Measurements from ENCODE around the gene NHP2. TPM values are rescaled to one million over a fixed set of nuclear protein-coding genes. Genes with fewer than 3 reads are reported as not detected.
A peak's percentile ranks its signal among the peaks of the same experiment; 100 is the strongest.

NHP2 gene
- total and polyA plus RNA-seq, 9 of the 15 experiments (the other 6 are each of a cell fraction or from before 2014, with no cell fraction given): 52.8 to 622 (median 144) TPM

- Histone ChIP-seq H3K4me1 (replicated peaks in 1 of 2; ENCODE audit: control insufficient read depth in 2 of 2, insufficient read depth in 2 of 2, low read length in 2 of 2) (peaks cover 31 to 47% of the 10 kb centered on the region in 2 experiments; a peak in 4 of 5 replicates), H2AFZ (ENCODE audit: low read depth, low read length) (peak within 1 kb of the TSS; percentile 85), H3K9me3 (replicated peaks; ENCODE audit: control insufficient read depth, insufficient read depth, low read depth, low read length) (no peaks in the 10 kb centered on the region), H3K4me3 (peak within 1 kb of the TSS; percentile 66), H4K20me1 (replicated peaks; ENCODE audit: control insufficient read depth, insufficient read depth, low read length) (peaks cover 9% of the 10 kb centered on the region; the same call in 1 of the 2 replicates), H3K27ac (ENCODE audit: extremely low read depth, low read depth, low read length) (peak within 1 kb of the TSS; percentile 60), H3K27me3 (ENCODE audit: control insufficient read depth in 2 of 2, insufficient read depth in 2 of 2, low read length in 2 of 2) (no peaks in the 10 kb centered on the region), H3K36me3 (ENCODE audit: control insufficient read depth, insufficient read depth, low read length) (no peaks in the 10 kb centered on the region), H3K4me2 (ENCODE audit: insufficient read depth, low read length) (peak within 1 kb of the TSS; percentile 86), H3K9me1 (ENCODE audit: control insufficient read depth, insufficient read depth, low read length) (peaks cover 3% of the 10 kb centered on the region), H3K79me2 (ENCODE audit: control insufficient read depth, insufficient read depth, low read length) (peaks cover 44% of the 10 kb centered on the region), H3K9ac (ENCODE audit: insufficient read depth in 1 of 2, low read depth in 2 of 2, low read length in 2 of 2) (peak within 1 kb of the TSS; percentile 70 to 96)
- DNase-seq (ENCODE audit: extremely low read depth in 1 of 4, low spot score in 3 of 4) (peak; percentile 90 to 98 (median 97)), FAIRE-seq (peak; percentile 67), ATAC-seq (peak; percentile 92)
- CTCF ChIA-PET (ENCODE audit: low intra/inter-chr PET ratio): interaction anchor here (0.7 kb wide), 1 partner anchor 107 kb away, joined by 3 read pairs; no protein-coding TSS in a partner anchor
- intact Hi-C loops (cut with micrococcal nuclease): loop anchor here (1.0 to 5.0 kb wide), 3 partner anchors 14 to 39 kb away; partner anchors contain the start of genes NHP2 and RMND5B
- BruUV-seq (replicated peaks): no TSS peak
- POLR2A ChIA-PET: interaction anchor here (1.0 to 1.8 kb wide), 3 partner anchors 11 to 16 kb away, joined by 3 to 5 read pairs (median 4); no protein-coding TSS in a partner anchor
- 3% methylated on average over 27 of the region's 96 CpGs for WGBS (ENCODE audit: insufficient coverage, low coverage, missing lambda C conversion rate)
- in situ Hi-C loops (cut with MboI): no loop called here
- TF ChIP-seq ELF1 (tag; IDR thresholded peaks at IDR 0.05): 0 out of 2 replicates have a peak, but pooled peaks have one; percentile 34
- no peak for TF ChIP-seq CC2D1A (IDR thresholded peaks at IDR 0.05)
- TF ChIP-seq ARID4B (CRISPR knock-in tag; IDR thresholded peaks at IDR 0.05): peak; percentile 89
- no peak for TF ChIP-seq ZNF3 (CRISPR knock-in tag; IDR thresholded peaks at IDR 0.05)
- TF ChIP-seq ZFPM2 (CRISPR knock-in tag; IDR thresholded peaks at IDR 0.05): no peak
- no peak for TF ChIP-seq SREBF1 (IDR thresholded peaks at IDR 0.05; ENCODE audit: borderline replicate concordance, low read depth, low read length)
- TF ChIP-seq PHB2 (IDR thresholded peaks at IDR 0.05; ENCODE audit: low read depth): no peak
- TF ChIP-seq CEBPB (tag; IDR thresholded peaks at IDR 0.05): no peak
- peak; percentile 95 for TF ChIP-seq CTCFL (IDR thresholded peaks at IDR 0.05; ENCODE audit: borderline replicate concordance, insufficient read depth, low read depth, low read length, poor library complexity, severe bottlenecking)
- no peak for TF ChIP-seq DACH1 (IDR thresholded peaks at IDR 0.05; ENCODE audit: partially characterized antibody)
- peak; percentile 74 for TF ChIP-seq FOXP1 (CRISPR knock-in tag; IDR thresholded peaks at IDR 0.05)
- peak in 1 of 2 experiments; percentile 55; a peak in 2 of 4 replicates for TF ChIP-seq ZNF639 (CRISPR knock-in tag; conservative IDR thresholded peaks at IDR 0.05 in 1 of 2, IDR thresholded peaks at IDR 0.05 in 1 of 2)
Observed at GRCh38 chr5:178113141-178113787, 40.4 kb downstream of the NHP2 start, which contains the start of gene N4BP3. Gene N4BP3 (plus strand): TSS chr5:178113532. CDS start chr5:178119584, 6,052 bp downstream.

Data from K562 (cell line).